GM18519 (cell line): ENCODE measurements around the gene KASH5.

ENCODE experiments used
- ATAC-seq: cut with Tn5 transposase; IDR thresholded peaks from one replicate; pipeline ENCODE4 v1.9.1; 2021; ENCODE audit warnings: mild to moderate bottlenecking, moderate library complexity; ENCODE audit not compliant: unreplicated experiment, low FRiP score

KASH5 gene

GRCh38 chr19:49395581-49396407 lies 7.7 kb downstream of the KASH5 start:
- ATAC-seq = no peak

- no peak for ATAC-seq
Observed at GRCh38 chr19:49396738-49397505, 8.9 kb downstream of the KASH5 start.

GRCh38 chr19:49398001-49398615 lies 10.1 kb downstream of the KASH5 start:
- no peak for ATAC-seq

- no peak for ATAC-seq
Observed at GRCh38 chr19:49398931-49399330, 10.9 kb downstream of the KASH5 start.

GRCh38 chr19:49400029-49400428 lies 12.0 kb downstream of the KASH5 start:
- ATAC-seq = no peak

GRCh38 chr19:49403404-49404187 lies 15.5 kb downstream of the KASH5 start:
- no peak for ATAC-seq

- no peak for ATAC-seq
Observed at GRCh38 chr19:49407079-49407478, 19.0 kb downstream of the KASH5 start.

- ATAC-seq = no peak
Observed at GRCh38 chr19:49407482-49408015, 19.5 kb downstream of the KASH5 start.

- no peak for ATAC-seq
Observed at GRCh38 chr19:49408816-49409440, 20.9 kb downstream of the KASH5 start.

- no peak for ATAC-seq
Observed at GRCh38 chr19:49409441-49410029, 21.5 kb downstream of the KASH5 start.

- ATAC-seq = no peak
Observed at GRCh38 chr19:49411681-49412326, 23.8 kb downstream of the KASH5 start.

- ATAC-seq = no peak
Observed at GRCh38 chr19:49413348-49413747, 25.3 kb downstream of the KASH5 start.

- ATAC-seq = no peak
Observed at GRCh38 chr19:49414256-49414655, 26.2 kb downstream of the KASH5 start.

GRCh38 chr19:49415102-49415809 lies 27.2 kb downstream of the KASH5 start:
- no peak for ATAC-seq

- no peak for ATAC-seq
Observed at GRCh38 chr19:49415810-49416200, 27.8 kb downstream of the KASH5 start.

GRCh38 chr19:49417088-49417487 lies 29.0 kb downstream of the KASH5 start:
- ATAC-seq = no peak

GRCh38 chr19:49418511-49418910 lies 30.5 kb downstream of the KASH5 start:
- ATAC-seq = no peak

GRCh38 chr19:49419173-49419572 lies 31.1 kb downstream of the KASH5 start:
- ATAC-seq = no peak
